ENCODE data around the gene TBC1D2B.

GRCh38 chr15:78045189-78045588, 32.3 kb downstream of the TBC1D2B start:
- TF ChIP-seq, protein P1, sequence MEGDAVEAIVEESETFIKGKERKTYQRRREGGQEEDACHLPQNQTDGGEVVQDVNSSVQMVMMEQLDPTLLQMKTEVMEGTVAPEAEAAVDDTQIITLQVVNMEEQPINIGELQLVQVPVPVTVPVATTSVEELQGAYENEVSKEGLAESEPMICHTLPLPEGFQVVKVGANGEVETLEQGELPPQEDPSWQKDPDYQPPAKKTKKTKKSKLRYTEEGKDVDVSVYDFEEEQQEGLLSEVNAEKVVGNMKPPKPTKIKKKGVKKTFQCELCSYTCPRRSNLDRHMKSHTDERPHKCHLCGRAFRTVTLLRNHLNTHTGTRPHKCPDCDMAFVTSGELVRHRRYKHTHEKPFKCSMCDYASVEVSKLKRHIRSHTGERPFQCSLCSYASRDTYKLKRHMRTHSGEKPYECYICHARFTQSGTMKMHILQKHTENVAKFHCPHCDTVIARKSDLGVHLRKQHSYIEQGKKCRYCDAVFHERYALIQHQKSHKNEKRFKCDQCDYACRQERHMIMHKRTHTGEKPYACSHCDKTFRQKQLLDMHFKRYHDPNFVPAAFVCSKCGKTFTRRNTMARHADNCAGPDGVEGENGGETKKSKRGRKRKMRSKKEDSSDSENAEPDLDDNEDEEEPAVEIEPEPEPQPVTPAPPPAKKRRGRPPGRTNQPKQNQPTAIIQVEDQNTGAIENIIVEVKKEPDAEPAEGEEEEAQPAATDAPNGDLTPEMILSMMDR (IDR thresholded peaks at IDR 0.05; ENCODE audit: insufficient read depth, low read length, poor library complexity, severe bottlenecking), result no peak
- no peak for TF ChIP-seq EZH2phosphoT487 (conservative IDR thresholded peaks at IDR 0.05; ENCODE audit: low read length)

Data from SU-DHL-6 (cell line).